Measurements from ENCODE around the gene KIAA1586.

DNA sequence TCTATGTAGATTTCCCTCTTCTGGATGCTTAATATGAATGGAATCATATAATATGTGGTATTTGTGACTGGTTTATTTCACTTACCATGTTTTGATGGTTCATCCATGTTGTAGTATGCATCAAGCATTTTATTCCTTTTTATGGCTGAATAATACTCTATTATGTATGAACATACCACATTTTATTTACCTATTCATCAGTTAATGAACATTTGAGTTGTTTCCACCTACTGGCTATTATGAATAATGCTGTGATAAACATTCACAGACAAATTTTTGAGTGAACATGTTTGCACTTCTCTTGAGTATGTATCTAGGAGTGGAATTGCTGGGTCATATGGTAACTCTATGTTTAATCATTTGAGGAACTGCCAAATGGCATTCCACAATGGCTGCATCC is 28.6 kb downstream of the KIAA1586 start:
- TF ChIP-seq FOS (IDR thresholded peaks at IDR 0.05; ENCODE audit: borderline replicate concordance, insufficient read depth, low read length) = no peak
- no peak for TF ChIP-seq CTCF (IDR thresholded peaks at IDR 0.05; ENCODE audit: extremely low read depth in 1 of 2, insufficient read depth in 1 of 2, low read depth in 1 of 2, low read length in 2 of 2)

All from endothelial cell of umbilical vein (primary cell).